Vagina (tissue), 2 donors: ENCODE measurements around the gene PTPRF. TPM values are rescaled to one million over a fixed set of nuclear protein-coding genes. Genes with fewer than 3 reads are reported as not detected.

ENCODE experiments used
- DNase-seq, 2 donors: peaks; one replicate each; pipeline ENCODE4 v3.0.0-alpha.2; 2017; ENCODE audit errors: extremely low spot score in 2 of 2
- H3K27ac ChIP-seq: fragments of 200-600 bp; sonication (generic); one replicate; pipeline ENCODE4 v1.5.1; 2019
- H3K27me3 ChIP-seq: fragments of 200-600 bp; sonication (generic); one replicate; pipeline ENCODE4 v1.5.1; 2019
- H3K36me3 ChIP-seq, 2 donors: fragments of 200-600 bp; sonication (generic); one replicate each; pipeline ENCODE4 v1.5.1; 2017 to 2019
- H3K4me1 ChIP-seq: fragments of 200-600 bp; sonication (generic); one replicate; pipeline ENCODE4 v1.5.1; 2019
- H3K4me3 ChIP-seq, 2 donors: fragments of 200-600 bp; sonication (generic); 1 replicate in 1 of 2; 2 replicates in 1 of 2; pipeline ENCODE4 v1.5.1; 2016 to 2019
- H3K9me3 ChIP-seq: fragments of 200-600 bp; sonication (generic); one replicate; pipeline ENCODE4 v1.5.1; 2019
- CTCF ChIP-seq, 3 experiments: fragments of 450-650 bp in 2 of 3; fragments of 200-600 bp in 1 of 3; sonication (generic) in 1 of 3; IDR thresholded peaks; one replicate each; pipeline ENCODE4 v1.5.1; 2017 to 2019; ENCODE audit warnings: antibody characterized with exemption in 3 of 3, mild to moderate bottlenecking in 2 of 3, moderate library complexity in 2 of 3
- POLR2A ChIP-seq, 2 donors: fragments of 450-650 bp; IDR thresholded peaks; one replicate each; pipeline ENCODE4 v1.6.1; 2017; ENCODE audit warnings: antibody characterized with exemption in 2 of 2, mild to moderate bottlenecking in 2 of 2, moderate library complexity in 2 of 2
- POLR2AphosphoS5 ChIP-seq, 2 donors: sonication (generic); formaldehyde crosslinking; IDR thresholded peaks; one replicate each; pipeline ENCODE4 v1.9.0; 2017; ENCODE audit warnings: antibody characterized with exemption in 2 of 2, mild to moderate bottlenecking in 2 of 2, low read depth in 1 of 2; ENCODE audit not compliant: insufficient read depth in 1 of 2
- intact Hi-C: fragments of 100-400 bp; cut with DNase I; formaldehyde crosslinking; loops from one replicate; pipeline ENCODE4 v1.15.1; 2023
- total RNA-seq: library from RNA; depleted of rRNA; stranded (reverse); fragments of >200 nt; gene quantifications from one replicate; pipeline ENCODE4 v1.2.3, GENCODE V29; 2016

PTPRF gene
- total RNA-seq, 1 donor from 2014 or later, result 139 TPM

GRCh38 chr1:43576521-43576920 lies 45.8 kb downstream of the PTPRF start:
- no peak for DNase-seq
- TF ChIP-seq CTCF (IDR thresholded peaks at IDR 0.05), result no peak
- no peak for TF ChIP-seq POLR2AphosphoS5 (IDR thresholded peaks at IDR 0.05; ENCODE audit: insufficient read depth in 1 of 2, low read depth in 1 of 2)
- TF ChIP-seq POLR2A (IDR thresholded peaks at IDR 0.05), result no peak
- Histone ChIP-seq H3K9me3 (no peaks in the 10 kb centered on the region), H3K4me1 (peaks cover 32% of the 10 kb centered on the region), H3K27me3 (no peaks in the 10 kb centered on the region), H3K36me3 (peaks cover 0 to 7% of the 10 kb centered on the region in 2 donors), H3K27ac (no peak overlapping the region), H3K4me3 (no peak overlapping the region)
- intact Hi-C loops, result no loop called here

GRCh38 chr1:43577655-43578542 lies 47.2 kb downstream of the PTPRF start:
- H3K4me3 ChIP-seq, result no peak overlapping the region
- peaks cover 44% of the 10 kb centered on the region for H3K4me1 ChIP-seq
- H3K9me3 ChIP-seq, result no peaks in the 10 kb centered on the region
- no peaks in the 10 kb centered on the region for H3K27me3 ChIP-seq
- intact Hi-C loops, result no loop called here
- TF ChIP-seq POLR2AphosphoS5 (IDR thresholded peaks at IDR 0.05; ENCODE audit: insufficient read depth in 1 of 2, low read depth in 1 of 2) (no peak), POLR2A (IDR thresholded peaks at IDR 0.05) (no peak), CTCF (IDR thresholded peaks at IDR 0.05) (no peak)
- peaks cover 0 to 7% of the 10 kb centered on the region in 2 donors for H3K36me3 ChIP-seq
- H3K27ac ChIP-seq, result no peak overlapping the region
- no peak for DNase-seq

GRCh38 chr1:43580039-43580438 lies 49.4 kb downstream of the PTPRF start:
- H3K27ac ChIP-seq, result no peak overlapping the region
- peaks cover 44% of the 10 kb centered on the region for H3K4me1 ChIP-seq

GRCh38 chr1:43582162-43582566 lies 51.5 kb downstream of the PTPRF start:
- Histone ChIP-seq H3K27ac (peak overlapping the region; percentile 56), H3K4me1 (peaks cover 45% of the 10 kb centered on the region), H3K4me3 (no peak overlapping the region), H3K9me3 (no peaks in the 10 kb centered on the region), H3K27me3 (no peaks in the 10 kb centered on the region), H3K36me3 (peaks cover 0 to 7% of the 10 kb centered on the region in 2 donors)
- TF ChIP-seq POLR2AphosphoS5 (IDR thresholded peaks at IDR 0.05; ENCODE audit: insufficient read depth in 1 of 2, low read depth in 1 of 2), result peak in 1 of 2 donors; percentile 86
- TF ChIP-seq CTCF (IDR thresholded peaks at IDR 0.05), result no peak
- peak in 1 of 2 donors; percentile 91 for DNase-seq
- intact Hi-C loops, result no loop called here

More at GRCh38 chr1:43580039-43580438, 49.4 kb downstream of the PTPRF start:
- H3K27me3 ChIP-seq, result no peaks in the 10 kb centered on the region
- no peak overlapping the region for H3K4me3 ChIP-seq
- intact Hi-C loops, result no loop called here
- DNase-seq, result no peak
- TF ChIP-seq POLR2A (IDR thresholded peaks at IDR 0.05), result no peak
- TF ChIP-seq CTCF (IDR thresholded peaks at IDR 0.05), result no peak
- TF ChIP-seq POLR2AphosphoS5 (IDR thresholded peaks at IDR 0.05; ENCODE audit: insufficient read depth in 1 of 2, low read depth in 1 of 2), result no peak
- H3K9me3 ChIP-seq, result no peaks in the 10 kb centered on the region
- peaks cover 0 to 7% of the 10 kb centered on the region in 2 donors for H3K36me3 ChIP-seq

- no peaks in the 10 kb centered on the region for H3K27me3 ChIP-seq
- TF ChIP-seq POLR2AphosphoS5 (IDR thresholded peaks at IDR 0.05; ENCODE audit: insufficient read depth in 1 of 2, low read depth in 1 of 2) (no peak), CTCF (IDR thresholded peaks at IDR 0.05) (no peak), POLR2A (IDR thresholded peaks at IDR 0.05) (no peak)
- DNase-seq, result no peak
- H3K36me3 ChIP-seq, result peaks cover 0 to 7% of the 10 kb centered on the region in 2 donors
- H3K4me3 ChIP-seq, result no peak overlapping the region
- no peak overlapping the region for H3K27ac ChIP-seq
- intact Hi-C loops, result no loop called here
- no peaks in the 10 kb centered on the region for H3K9me3 ChIP-seq
- peaks cover 41% of the 10 kb centered on the region for H3K4me1 ChIP-seq
These were observed 52.4 kb downstream of the PTPRF start for GRCh38 chr1:43583058-43583457.
